ENCODE data around the gene EXOSC1. TPM values are rescaled to one million over a fixed set of nuclear protein-coding genes. Genes with fewer than 3 reads are reported as not detected.

The EXOSC1 gene
- total RNA-seq (34.7 and 40.0 TPM in 2 replicates), polyA plus RNA-seq (39.1 and 51.7 TPM in 2 replicates)

- no peak for TF ChIP-seq EZH2 (IDR thresholded peaks at IDR 0.05; ENCODE audit: borderline replicate concordance)
- TF ChIP-seq CTCF (IDR thresholded peaks at IDR 0.05; ENCODE audit: poor library complexity), result peak; percentile 5
- TF ChIP-seq EZH2phosphoT487 (IDR thresholded peaks at IDR 0.05; ENCODE audit: low read depth, severe bottlenecking, unreplicated experiment), result no peak
- Histone ChIP-seq H3K36me3 (replicated peaks; ENCODE audit: insufficient read depth, low read depth) (no peaks in the 10 kb centered on the region), H3K4me2 (peak within 1 kb of the TSS; percentile 82), H3K9me2 (replicated peaks; ENCODE audit: insufficient read depth) (no peaks in the 10 kb centered on the region), H3K9me3 (ENCODE audit: low read depth) (no peaks in the 10 kb centered on the region), H2AFZ (peak within 1 kb of the TSS; percentile 53), H3K27me3 (no peaks in the 10 kb centered on the region), H3K27ac (peak within 1 kb of the TSS; percentile 52), H4K20me1 (ENCODE audit: insufficient read depth, poor library complexity, severe bottlenecking) (peaks cover 3% of the 10 kb centered on the region), H3K79me2 (peaks cover 54% of the 10 kb centered on the region), H3K4me1 (ENCODE audit: insufficient read depth) (peaks cover 23% of the 10 kb centered on the region), H3K4me3 (peak within 1 kb of the TSS; percentile 68)
- peak; percentile 97 for DNase-seq (ENCODE audit: low spot score)
- WGBS (ENCODE audit: low lambda C conversion rate, missing lambda C conversion rate), result 1% methylated on average over 63 of the region's 66 CpGs
Observed at GRCh38 chr10:97445722-97446639, at the start of gene EXOSC1, which contains the start of gene ZDHHC16. Gene EXOSC1, minus strand, starts transcription at chr10:97446006. Its CDS starts 21 bp downstream, at chr10:97445985. Gene ZDHHC16, plus strand, starts transcription at chr10:97446175. Its CDS starts 5,501 bp downstream, at chr10:97451676.

GRCh38 chr10:97494863-97495506, 49.2 kb upstream of the EXOSC1 start:
- no peaks in the 10 kb centered on the region for H3K36me3 ChIP-seq (replicated peaks; ENCODE audit: insufficient read depth, low read depth)
- H3K79me2 ChIP-seq, result peaks cover 76% of the 10 kb centered on the region
- peak overlapping the region; percentile 40 for H3K4me2 ChIP-seq
- H4K20me1 ChIP-seq (ENCODE audit: insufficient read depth, poor library complexity, severe bottlenecking), result peaks cover 46% of the 10 kb centered on the region
- no peaks in the 10 kb centered on the region for H3K27me3 ChIP-seq
- H3K9me3 ChIP-seq (ENCODE audit: low read depth), result no peaks in the 10 kb centered on the region
- 26% methylated on average over 7 of the region's 7 CpGs for WGBS (ENCODE audit: low lambda C conversion rate, missing lambda C conversion rate)
- TF ChIP-seq CTCF (IDR thresholded peaks at IDR 0.05; ENCODE audit: poor library complexity) (no peak), EZH2 (IDR thresholded peaks at IDR 0.05; ENCODE audit: borderline replicate concordance) (no peak), EZH2phosphoT487 (IDR thresholded peaks at IDR 0.05; ENCODE audit: low read depth, severe bottlenecking, unreplicated experiment) (no peak)
- DNase-seq (ENCODE audit: low spot score), result peak; percentile 40
- H3K9me2 ChIP-seq (replicated peaks; ENCODE audit: insufficient read depth), result no peaks in the 10 kb centered on the region
- no peak overlapping the region for H2AFZ ChIP-seq
- peaks cover 15% of the 10 kb centered on the region for H3K4me1 ChIP-seq (ENCODE audit: insufficient read depth)
- peak overlapping the region; percentile 35 for H3K27ac ChIP-seq
- no peak overlapping the region for H3K4me3 ChIP-seq

GRCh38 chr10:97494151-97494550, 48.3 kb upstream of the EXOSC1 start:
- Histone ChIP-seq H3K4me3 (no peak overlapping the region), H3K9me3 (ENCODE audit: low read depth) (no peaks in the 10 kb centered on the region), H3K79me2 (peaks cover 84% of the 10 kb centered on the region), H3K9me2 (replicated peaks; ENCODE audit: insufficient read depth) (no peaks in the 10 kb centered on the region), H3K4me1 (ENCODE audit: insufficient read depth) (peaks cover 13% of the 10 kb centered on the region), H3K36me3 (replicated peaks; ENCODE audit: insufficient read depth, low read depth) (no peaks in the 10 kb centered on the region), H3K4me2 (no peak overlapping the region), H2AFZ (no peak overlapping the region), H4K20me1 (ENCODE audit: insufficient read depth, poor library complexity, severe bottlenecking) (peaks cover 52% of the 10 kb centered on the region), H3K27me3 (no peaks in the 10 kb centered on the region), H3K27ac (no peak overlapping the region)
- TF ChIP-seq EZH2phosphoT487 (IDR thresholded peaks at IDR 0.05; ENCODE audit: low read depth, severe bottlenecking, unreplicated experiment) (no peak), CTCF (IDR thresholded peaks at IDR 0.05; ENCODE audit: poor library complexity) (no peak), EZH2 (IDR thresholded peaks at IDR 0.05; ENCODE audit: borderline replicate concordance) (no peak)
- DNase-seq (ENCODE audit: low spot score), result no peak
- WGBS (ENCODE audit: low lambda C conversion rate, missing lambda C conversion rate), result 83% methylated on average over 2 of the region's 2 CpGs
